Psoas muscle (tissue), 8 donors: ENCODE results near the gene ADRA2C. TPM values are rescaled to one million over a fixed set of nuclear protein-coding genes. Genes with fewer than 3 reads are reported as not detected.

Experiments
- ATAC-seq, 4 donors: fragments of 200-7000 bp; cut with Tn5 transposase; one replicate each; pipeline ENCODE4 v1.9.1; 2020; ENCODE audit warnings: moderate library complexity in 3 of 4, mild to moderate bottlenecking in 2 of 4
- DNase-seq, 2 donors: peaks; one replicate each; pipeline ENCODE4 v3.0.0-alpha.2; 2020
- H3K27ac ChIP-seq: fragments of 200-600 bp; one replicate; pipeline ENCODE4 v1.8.0; 2022
- H3K27me3 ChIP-seq, 3 donors: fragments of 200-600 bp in 1 of 3; one replicate each; pipeline versions ENCODE4 v1.6.1 to v1.8.0; 2013 to 2022; ENCODE audit warnings: low read length in 2 of 3, mild to moderate bottlenecking in 2 of 3, moderate library complexity in 1 of 3; ENCODE audit not compliant: insufficient read depth in 3 of 3
- H3K36me3 ChIP-seq, 2 donors: fragments of 200-600 bp in 1 of 2; one replicate each; pipeline versions ENCODE4 v1.6.1 to v1.8.0; 2013 to 2022; ENCODE audit warnings: low read depth in 1 of 2, mild to moderate bottlenecking in 1 of 2, moderate library complexity in 1 of 2; ENCODE audit not compliant: insufficient read depth in 1 of 2
- H3K4me1 ChIP-seq: fragments of 200-600 bp; one replicate; pipeline ENCODE4 v1.8.0; 2022
- H3K4me3 ChIP-seq: fragments of 200-600 bp; one replicate; pipeline ENCODE4 v1.8.0; 2022; ENCODE audit warnings: mild to moderate bottlenecking
- H3K9me3 ChIP-seq: fragments of 200-600 bp; one replicate; pipeline ENCODE4 v1.8.0; 2022
- CTCF ChIP-seq: fragments of 200-600 bp; IDR thresholded peaks from one replicate; pipeline ENCODE4 v1.8.0; 2022; ENCODE audit warnings: antibody characterized with exemption
- WGBS, 3 donors: extraction: QIAGEN DNeasy Blood & Tissue Kit; methylation state at CpG; one replicate each; pipeline versions ENCODE4 v1.1.6 to v1.1.7; 2013; 5-methylcytosine and 5-hydroxymethylcytosine counted together
- intact Hi-C, 2 donors: fragments of 100-400 bp; cut with DNase I; formaldehyde crosslinking; loops; one replicate each; pipeline versions ENCODE4 v1.11.0 to v1.14.2; 2022
- polyA plus RNA-seq, 3 donors: library from polyadenylated mRNA; stranded (reverse); fragments of 200-250 nt; gene quantifications; one replicate each; pipeline ENCODE4 v1.2.3, GENCODE V29; 2013
- total RNA-seq, 4 donors: library from RNA; stranded (reverse); fragmentation: NEBNext Ultra II Directional in 2 of 4; extraction: Animal tissue kit (Norgen Biotek cat#: 25700) in 2 of 4; gene quantifications; one replicate each; pipeline versions ENCODE4 v1.2.1 to v1.2.4, GENCODE V29; 2021 to 2023
- donor health status: healthy with polysubstance abuse.
- donor health status: DM: no; HTN: no; CAD: no; lungs with moderate emphysema.
- donor health status: Bipolar disorder and iron deficiency.
- donor health status: healthy.
- donor health status: DM: yes; HTN: yes; CAD: no.
- donor health status: DM: no; HTN: no; CAD: no.
- donor health status: DM: no; HTN: no; CAD: no.
- donor health status: DM: yes; HTN: yes; CAD: no.

ADRA2C gene
- total and polyA plus RNA-seq, 7 donors = 1.8 to 5.0 (median 3.8) TPM

DNA sequence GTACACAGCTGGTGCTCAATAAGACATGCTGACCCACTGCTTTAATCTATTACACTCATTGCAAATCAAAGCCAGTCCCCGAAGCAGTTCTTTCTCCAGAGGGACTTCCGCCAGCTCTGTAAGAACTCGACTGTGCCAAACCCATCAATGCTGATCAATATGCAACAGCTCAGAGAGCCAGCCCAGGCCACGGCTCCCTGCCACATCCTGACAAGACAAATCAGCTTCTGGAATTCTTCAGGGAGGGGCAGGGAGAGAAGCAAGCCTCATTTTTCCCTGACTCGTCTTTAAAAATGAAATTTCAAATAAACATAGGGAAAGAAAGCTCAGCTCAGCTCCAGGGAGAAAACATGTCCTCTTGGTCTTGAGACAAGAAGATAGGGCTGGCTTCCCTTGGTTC lies 5.3 kb upstream of the ADRA2C start:
- WGBS, 3 donors = 40 to 51% (median 43%) methylated on average over 5 of the region's 5 CpGs
- Histone ChIP-seq H3K27ac (no peak overlapping the region), H3K9me3 (no peaks in the 10 kb centered on the region), H3K4me1 (no peaks in the 10 kb centered on the region), H3K4me3 (no peak overlapping the region), H3K36me3 (no peaks in the 10 kb centered on the region), H3K27me3 (peaks cover 0 to 35% (median 3%) of the 10 kb centered on the region in 3 donors)
- no peak for DNase-seq
- TF ChIP-seq CTCF = no peak
- intact Hi-C loops = loop anchor here (10.0 kb wide), 2 partner anchors 124 to 184 kb away; no protein-coding TSS in a partner anchor
- no peak for ATAC-seq

- TF ChIP-seq CTCF = no peak
- Histone ChIP-seq H3K36me3 (no peaks in the 10 kb centered on the region), H3K27me3 (peaks cover 0 to 41% (median 3%) of the 10 kb centered on the region in 3 donors), H3K27ac (no peak overlapping the region), H3K9me3 (no peaks in the 10 kb centered on the region), H3K4me3 (no peak overlapping the region), H3K4me1 (no peaks in the 10 kb centered on the region)
- DNase-seq (no peak), ATAC-seq (no peak)
- WGBS, 3 donors = 81 to 88% (median 83%) methylated on average over 8 of the region's 8 CpGs
- intact Hi-C loops = loop anchor here (10.0 kb wide), 2 partner anchors 123 to 183 kb away; no protein-coding TSS in a partner anchor
These were observed 3.9 kb upstream of the ADRA2C start for GRCh38 chr4:3762264-3762663.

DNA sequence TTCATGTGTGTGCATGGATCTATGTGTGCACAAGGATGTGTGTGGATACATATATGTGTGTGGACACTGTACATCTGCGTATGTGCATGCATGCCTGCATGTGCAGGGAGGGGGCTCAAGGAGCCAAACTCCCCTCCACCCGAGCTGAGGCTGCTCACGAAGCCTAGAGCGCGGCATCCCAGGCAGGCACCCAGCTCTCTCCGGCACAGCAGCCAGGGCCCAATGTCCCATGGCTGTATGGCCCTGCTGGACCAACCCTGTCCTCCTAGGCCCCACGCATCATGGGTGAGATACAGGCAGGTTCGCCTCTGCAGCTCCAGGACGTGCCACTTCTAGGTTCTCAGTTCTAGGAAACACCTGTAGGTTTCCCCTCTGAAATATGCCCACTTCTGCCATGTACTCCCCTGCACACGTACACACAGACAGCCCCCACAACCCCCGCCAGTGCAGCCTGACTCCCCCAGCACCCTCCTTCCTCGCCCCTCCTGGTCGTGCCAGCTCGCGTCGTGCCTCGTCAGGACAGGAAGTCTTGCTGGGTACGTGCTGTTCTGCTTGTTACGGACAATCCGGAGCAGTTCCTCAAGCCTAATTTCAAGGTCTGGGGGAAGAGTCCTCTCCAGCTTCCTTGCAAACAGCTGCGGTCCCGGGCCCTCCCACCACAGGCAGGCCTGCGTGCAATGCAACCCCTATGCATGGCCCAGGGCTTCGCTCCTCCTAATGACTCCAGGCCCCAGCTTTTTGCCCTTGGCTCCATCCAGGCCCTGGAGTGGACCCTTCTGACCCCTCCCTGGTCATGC lies 3.2 kb upstream of the ADRA2C start:
- Histone ChIP-seq H3K27me3 (peaks cover 0 to 43% (median 4%) of the 10 kb centered on the region in 3 donors), H3K4me1 (no peaks in the 10 kb centered on the region), H3K27ac (no peak overlapping the region), H3K4me3 (no peak overlapping the region), H3K9me3 (no peaks in the 10 kb centered on the region), H3K36me3 (no peaks in the 10 kb centered on the region)
- no peak for ATAC-seq
- no peak for TF ChIP-seq CTCF
- intact Hi-C loops = loop anchor here (10.0 kb wide), 2 partner anchors 122 to 182 kb away; no protein-coding TSS in a partner anchor
- 54 to 62% (median 60%) methylated on average over 24 of the region's 24 CpGs for WGBS, 3 donors
- no peak for DNase-seq

GRCh38 chr4:3765271-3766035 lies 732 bp upstream of the ADRA2C start:
- Histone ChIP-seq H3K9me3 (no peaks in the 10 kb centered on the region), H3K4me3 (peak overlapping the region; percentile 60), H3K27ac (peak overlapping the region; percentile 23), H3K36me3 (no peaks in the 10 kb centered on the region), H3K4me1 (no peaks in the 10 kb centered on the region), H3K27me3 (peaks cover 0 to 62% (median 9%) of the 10 kb centered on the region in 3 donors)
- TF ChIP-seq CTCF = peak; percentile 39
- WGBS, 3 donors = 4 to 10% (median 6%) methylated on average over 26 to 101 of the region's 101 CpGs
- peak; percentile 45 to 76 for DNase-seq
- peak; percentile 66 to 88 (median 82) for ATAC-seq
- intact Hi-C loops = loop anchor here (10.0 kb wide), 2 partner anchors 119 to 179 kb away; no protein-coding TSS in a partner anchor
